Measurements from ENCODE around the gene RAPH1.

Gene RAPH1

GRCh38 chr2:203569677-203570316 is 34.7 kb upstream of the RAPH1 start (continued):
- TF ChIP-seq ZNF138 (tag by site-specific recombination; IDR thresholded peaks at IDR 0.05; ENCODE audit: borderline replicate concordance) (no peak), ZNF792 (tag by site-specific recombination; IDR thresholded peaks at IDR 0.05) (no peak), ZNF341 (tag by site-specific recombination; IDR thresholded peaks at IDR 0.05; ENCODE audit: low read depth) (no peak), ZNF558 (tag by site-specific recombination; IDR thresholded peaks at IDR 0.05) (no peak), PBX3 (CRISPR knock-in tag; IDR thresholded peaks at IDR 0.05) (no peak), ZNF416 (tag by site-specific recombination; IDR thresholded peaks at IDR 0.05) (no peak), ZNF791 (tag by site-specific recombination; IDR thresholded peaks at IDR 0.05) (no peak), ZNF10 (tag by site-specific recombination; IDR thresholded peaks at IDR 0.05) (no peak), ZNF133 (tag by site-specific recombination; IDR thresholded peaks at IDR 0.05) (no peak), ZNF544 (tag by site-specific recombination; IDR thresholded peaks at IDR 0.05) (no peak), GFI1B (tag by site-specific recombination; IDR thresholded peaks at IDR 0.05) (no peak)

GRCh38 chr2:203567691-203568090 is 32.6 kb upstream of the RAPH1 start:
- Histone ChIP-seq H3K9me3 (ENCODE audit: control insufficient read depth, insufficient read depth, low read depth, low read length) (no peaks in the 10 kb centered on the region), H3K27ac (ENCODE audit: extremely low read depth, low read depth, low read length) (no peak overlapping the region), H3K4me1 (ENCODE audit: control insufficient read depth, insufficient read depth, low read length) (no peaks in the 10 kb centered on the region), H3K36me3 (ENCODE audit: control insufficient read depth in 2 of 2, insufficient read depth in 1 of 2, low read length in 2 of 2) (no peaks in the 10 kb centered on the region), H3K4me3 (ENCODE audit: low read depth, low read length) (no peak overlapping the region)
- CTCF ChIA-PET = no interaction called here
- no peak for TF ChIP-seq ZNF837 (tag by site-specific recombination; IDR thresholded peaks at IDR 0.05)
- TF ChIP-seq ZBTB20 (tag by site-specific recombination; IDR thresholded peaks at IDR 0.05) = no peak
- no peak for TF ChIP-seq ZNF530 (tag by site-specific recombination; IDR thresholded peaks at IDR 0.05; ENCODE audit: low read depth)
- TF ChIP-seq EGR2 (tag by site-specific recombination; IDR thresholded peaks at IDR 0.05; ENCODE audit: low read depth) = no peak
- TF ChIP-seq ZBTB44 (tag by site-specific recombination; IDR thresholded peaks at IDR 0.05) = no peak
- TF ChIP-seq ELK4 (IDR thresholded peaks at IDR 0.05; ENCODE audit: borderline replicate concordance, low read depth, low read length) = no peak
- no peak for TF ChIP-seq GLIS1 (tag by site-specific recombination; IDR thresholded peaks at IDR 0.05)
- TF ChIP-seq ZNF202 (tag by site-specific recombination; IDR thresholded peaks at IDR 0.05; ENCODE audit: borderline replicate concordance) = no peak
- TF ChIP-seq PRDM4 (tag by site-specific recombination; IDR thresholded peaks at IDR 0.05) = no peak
- no peak for TF ChIP-seq ZNF792 (tag by site-specific recombination; IDR thresholded peaks at IDR 0.05)
- no peak for TF ChIP-seq AEBP2 (tag by site-specific recombination; IDR thresholded peaks at IDR 0.05; ENCODE audit: borderline replicate concordance)
- no peak for TF ChIP-seq ZNF133 (tag by site-specific recombination; IDR thresholded peaks at IDR 0.05)
- POLR2A ChIA-PET = no interaction called here

All from HEK293 (cell line).